NCI-H2227 treated with DMSO at 0.1 percent for 48 hours (cell line): ENCODE data around the gene ALDH1A2.
"Not testable (repeated sequence)": the region's sequence is repeated elsewhere in the genome, so short reads cannot be mapped to it uniquely, and the experiment has no call there.

ENCODE experiments used
- DNase-seq: peaks from one replicate; lab custom pipeline; 2025; lab: John Stamatoyannopoulos, UW

Gene ALDH1A2

GRCh38 chr15:58066042-58066867, 744 bp upstream of the ALDH1A2 start:
- DNase-seq, result no peak

GRCh38 chr15:58064980-58065444, 499 bp downstream of the ALDH1A2 start:
- no peak for DNase-seq

GRCh38 chr15:58064082-58064979, 1.2 kb downstream of the ALDH1A2 start:
- DNase-seq, result no peak

- DNase-seq, result no peak
Observed at GRCh38 chr15:58063614-58064013, 1.9 kb downstream of the ALDH1A2 start.

- no peak for DNase-seq
Observed at GRCh38 chr15:58062983-58063382, 2.5 kb downstream of the ALDH1A2 start.

- no peak for DNase-seq
Observed at GRCh38 chr15:58062175-58062574, 3.3 kb downstream of the ALDH1A2 start.

GRCh38 chr15:58060575-58060974, 4.9 kb downstream of the ALDH1A2 start:
- DNase-seq, result no peak

- no peak for DNase-seq
Observed at GRCh38 chr15:58058729-58059128, 6.8 kb downstream of the ALDH1A2 start.

GRCh38 chr15:58058073-58058472, 7.4 kb downstream of the ALDH1A2 start:
- DNase-seq, result no peak

GRCh38 chr15:58057559-58057958, 8.0 kb downstream of the ALDH1A2 start:
- DNase-seq, result no peak

GRCh38 chr15:58056015-58056414, 9.5 kb downstream of the ALDH1A2 start:
- DNase-seq, result no peak

GRCh38 chr15:58053315-58054153, 12.0 kb downstream of the ALDH1A2 start:
- DNase-seq, result no peak

- no peak for DNase-seq
Observed at GRCh38 chr15:58052334-58052733, 13.2 kb downstream of the ALDH1A2 start.

- no peak for DNase-seq
Observed at GRCh38 chr15:58049520-58050227, 15.8 kb downstream of the ALDH1A2 start.

GRCh38 chr15:58048261-58048660, 17.2 kb downstream of the ALDH1A2 start:
- DNase-seq, result no peak

- no peak for DNase-seq
Observed at GRCh38 chr15:58047149-58047548, 18.4 kb downstream of the ALDH1A2 start.

GRCh38 chr15:58046467-58046866, 19.0 kb downstream of the ALDH1A2 start:
- DNase-seq, result no peak

- not testable (repeated sequence) for DNase-seq
Observed at GRCh38 chr15:58045376-58045775, 20.1 kb downstream of the ALDH1A2 start.

GRCh38 chr15:58044551-58044950, 21.0 kb downstream of the ALDH1A2 start:
- no peak for DNase-seq

- DNase-seq, result no peak
Observed at GRCh38 chr15:58043192-58043903, 22.2 kb downstream of the ALDH1A2 start.

GRCh38 chr15:58042006-58042405, 23.5 kb downstream of the ALDH1A2 start:
- DNase-seq, result no peak
